IMR-90 (cell line): ENCODE data around the gene GSKIP.

Source experiments
- BHLHE40 ChIP-seq: fragments of 150-350 bp; IDR thresholded peaks from 2 replicates; pipeline ENCODE4 v1.6.1; 2016; ENCODE audit warnings: mild to moderate bottlenecking, low read depth, low read length
- CEBPB ChIP-seq: IDR thresholded peaks from 2 replicates; pipeline ENCODE4 v1.6.1; 2012; ENCODE audit warnings: low read depth, low read length, improper control_type of control experiment
- MAFK ChIP-seq: IDR thresholded peaks from 2 replicates; pipeline ENCODE4 v1.6.1; 2012; ENCODE audit warnings: low read depth, low read length, improper control_type of control experiment
- MAZ ChIP-seq: IDR thresholded peaks from 2 replicates; pipeline ENCODE4 v1.6.1; 2012; ENCODE audit warnings: low read depth, mild to moderate bottlenecking, low read length, improper control_type of control experiment, moderate library complexity, borderline replicate concordance
- MXI1 ChIP-seq: IDR thresholded peaks from 2 replicates; pipeline ENCODE4 v1.6.1; 2012; ENCODE audit warnings: low read depth, mild to moderate bottlenecking, low read length, moderate library complexity, borderline replicate concordance
- POLR2A ChIP-seq: IDR thresholded peaks from 2 replicates; pipeline ENCODE4 v1.6.1; 2012; ENCODE audit warnings: mild to moderate bottlenecking, low read depth, low read length
- RAD21 ChIP-seq: IDR thresholded peaks from 2 replicates; pipeline ENCODE4 v1.6.1; 2012; ENCODE audit warnings: low read length, improper control_type of control experiment
- RFX5 ChIP-seq: IDR thresholded peaks from 2 replicates; pipeline ENCODE4 v1.8.0; 2012; ENCODE audit warnings: low read depth, mild to moderate bottlenecking, low read length, moderate library complexity
- SMC3 ChIP-seq: fragments of 150-350 bp; IDR thresholded peaks from 2 replicates; pipeline ENCODE4 v1.6.1; 2016; ENCODE audit warnings: low read depth, mild to moderate bottlenecking, antibody characterized with exemption, low read length, moderate library complexity
- TF ChIP-seq, protein P1 (sequence below): conservative IDR thresholded peaks from 2 replicates; pipeline ENCODE4 v1.5.1; 2012; ENCODE audit warnings: mild to moderate bottlenecking, low read depth, low read length, improper control_type of control experiment
- TF ChIP-seq, protein P2 (sequence below): fragments of 150-350 bp; IDR thresholded peaks from 2 replicates; pipeline ENCODE4 v1.6.1; 2017; ENCODE audit warnings: mild to moderate bottlenecking, antibody characterized with exemption, low read length, low read depth
- TF ChIP-seq, protein P3 (sequence below): fragments of 150-350 bp; IDR thresholded peaks from 2 replicates; pipeline ENCODE4 v1.6.1; 2016; ENCODE audit warnings: low read depth, mild to moderate bottlenecking, low read length, moderate library complexity, borderline replicate concordance

DNA sequence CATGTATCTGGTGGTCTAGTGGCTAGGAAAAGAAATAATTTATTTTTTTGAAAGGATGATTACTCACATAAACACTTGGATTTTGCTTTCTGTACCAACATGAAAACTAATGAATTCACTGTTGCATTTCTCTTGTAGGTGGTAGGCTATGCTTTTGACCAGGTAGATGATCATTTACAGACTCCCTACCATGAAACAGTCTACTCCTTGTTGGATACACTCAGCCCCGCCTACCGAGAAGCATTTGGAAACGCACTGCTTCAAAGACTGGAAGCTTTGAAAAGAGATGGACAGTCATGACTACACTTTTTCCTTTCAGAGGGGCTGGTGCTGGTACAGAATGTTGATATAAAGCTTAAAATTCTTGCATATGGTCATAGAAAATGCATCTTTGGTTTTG is 22.1 kb downstream of the GSKIP start:
- TF ChIP-seq, protein P1, sequence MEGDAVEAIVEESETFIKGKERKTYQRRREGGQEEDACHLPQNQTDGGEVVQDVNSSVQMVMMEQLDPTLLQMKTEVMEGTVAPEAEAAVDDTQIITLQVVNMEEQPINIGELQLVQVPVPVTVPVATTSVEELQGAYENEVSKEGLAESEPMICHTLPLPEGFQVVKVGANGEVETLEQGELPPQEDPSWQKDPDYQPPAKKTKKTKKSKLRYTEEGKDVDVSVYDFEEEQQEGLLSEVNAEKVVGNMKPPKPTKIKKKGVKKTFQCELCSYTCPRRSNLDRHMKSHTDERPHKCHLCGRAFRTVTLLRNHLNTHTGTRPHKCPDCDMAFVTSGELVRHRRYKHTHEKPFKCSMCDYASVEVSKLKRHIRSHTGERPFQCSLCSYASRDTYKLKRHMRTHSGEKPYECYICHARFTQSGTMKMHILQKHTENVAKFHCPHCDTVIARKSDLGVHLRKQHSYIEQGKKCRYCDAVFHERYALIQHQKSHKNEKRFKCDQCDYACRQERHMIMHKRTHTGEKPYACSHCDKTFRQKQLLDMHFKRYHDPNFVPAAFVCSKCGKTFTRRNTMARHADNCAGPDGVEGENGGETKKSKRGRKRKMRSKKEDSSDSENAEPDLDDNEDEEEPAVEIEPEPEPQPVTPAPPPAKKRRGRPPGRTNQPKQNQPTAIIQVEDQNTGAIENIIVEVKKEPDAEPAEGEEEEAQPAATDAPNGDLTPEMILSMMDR = no peak
- TF ChIP-seq RAD21 (no peak), POLR2A (no peak), SMC3 (no peak), MAFK (no peak), RFX5 (no peak), CEBPB (no peak), BHLHE40 (no peak), MXI1 (no peak), MAZ (no peak)
- TF ChIP-seq, protein P2, sequence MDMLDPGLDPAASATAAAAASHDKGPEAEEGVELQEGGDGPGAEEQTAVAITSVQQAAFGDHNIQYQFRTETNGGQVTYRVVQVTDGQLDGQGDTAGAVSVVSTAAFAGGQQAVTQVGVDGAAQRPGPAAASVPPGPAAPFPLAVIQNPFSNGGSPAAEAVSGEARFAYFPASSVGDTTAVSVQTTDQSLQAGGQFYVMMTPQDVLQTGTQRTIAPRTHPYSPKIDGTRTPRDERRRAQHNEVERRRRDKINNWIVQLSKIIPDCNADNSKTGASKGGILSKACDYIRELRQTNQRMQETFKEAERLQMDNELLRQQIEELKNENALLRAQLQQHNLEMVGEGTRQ = no peak
- TF ChIP-seq, protein P3, sequence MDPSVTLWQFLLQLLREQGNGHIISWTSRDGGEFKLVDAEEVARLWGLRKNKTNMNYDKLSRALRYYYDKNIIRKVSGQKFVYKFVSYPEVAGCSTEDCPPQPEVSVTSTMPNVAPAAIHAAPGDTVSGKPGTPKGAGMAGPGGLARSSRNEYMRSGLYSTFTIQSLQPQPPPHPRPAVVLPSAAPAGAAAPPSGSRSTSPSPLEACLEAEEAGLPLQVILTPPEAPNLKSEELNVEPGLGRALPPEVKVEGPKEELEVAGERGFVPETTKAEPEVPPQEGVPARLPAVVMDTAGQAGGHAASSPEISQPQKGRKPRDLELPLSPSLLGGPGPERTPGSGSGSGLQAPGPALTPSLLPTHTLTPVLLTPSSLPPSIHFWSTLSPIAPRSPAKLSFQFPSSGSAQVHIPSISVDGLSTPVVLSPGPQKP = no peak
